HG02870 (cell line): ENCODE data around the gene NPAS4.
A peak's percentile ranks its signal among the peaks of the same experiment; 100 is the strongest.
"Not testable (repeated sequence)": the region's sequence is repeated elsewhere in the genome, so short reads cannot be mapped to it uniquely, and the experiment has no call there.

ENCODE experiments used
- ATAC-seq: cut with Tn5 transposase; IDR thresholded peaks from one replicate; pipeline ENCODE4 v1.9.1; 2021; ENCODE audit warnings: mild to moderate bottlenecking, moderate library complexity; ENCODE audit not compliant: unreplicated experiment

The NPAS4 gene

DNA sequence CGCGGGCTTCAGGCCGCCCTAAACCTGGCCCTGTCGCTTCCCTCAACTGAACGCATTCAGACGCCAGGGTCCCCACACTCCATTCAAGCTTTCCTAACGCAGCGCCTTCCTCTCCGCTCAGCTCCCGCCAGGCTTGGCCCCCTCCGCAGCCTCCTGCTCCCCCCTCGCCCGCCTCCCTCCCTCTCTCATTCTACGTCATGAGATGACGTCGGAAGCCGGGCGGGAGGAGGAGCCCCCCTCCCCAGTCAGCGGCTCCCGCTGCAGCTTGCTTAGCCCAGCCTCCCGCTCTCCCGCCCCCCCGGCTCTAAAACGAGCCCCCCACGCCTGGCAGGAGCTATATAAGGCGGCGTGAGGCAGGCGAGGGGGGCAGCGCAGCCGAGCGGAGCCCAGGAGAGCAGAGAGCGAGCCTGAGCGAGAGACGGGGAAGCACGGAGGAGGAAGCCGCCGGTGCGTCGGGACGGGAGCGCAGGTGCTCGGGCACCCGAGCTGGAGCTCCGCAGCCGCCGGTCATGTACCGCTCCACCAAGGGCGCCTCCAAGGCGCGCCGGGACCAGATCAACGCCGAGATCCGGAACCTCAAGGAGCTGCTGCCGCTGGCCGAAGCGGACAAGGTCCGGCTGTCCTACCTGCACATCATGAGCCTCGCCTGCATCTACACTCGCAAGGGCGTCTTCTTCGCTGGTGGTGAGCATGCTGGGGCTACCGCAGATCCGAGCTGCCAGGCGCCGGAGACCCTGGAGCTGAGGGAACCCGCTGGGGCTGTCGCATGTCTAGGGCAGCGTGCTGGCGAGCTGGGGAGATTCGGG, at the start of gene NPAS4:
Gene NPAS4 (plus strand): TSS at position 365 of the 806 bp plus-strand sequence. CDS start 145 bp downstream, at position 510.
- no peak for ATAC-seq

DNA sequence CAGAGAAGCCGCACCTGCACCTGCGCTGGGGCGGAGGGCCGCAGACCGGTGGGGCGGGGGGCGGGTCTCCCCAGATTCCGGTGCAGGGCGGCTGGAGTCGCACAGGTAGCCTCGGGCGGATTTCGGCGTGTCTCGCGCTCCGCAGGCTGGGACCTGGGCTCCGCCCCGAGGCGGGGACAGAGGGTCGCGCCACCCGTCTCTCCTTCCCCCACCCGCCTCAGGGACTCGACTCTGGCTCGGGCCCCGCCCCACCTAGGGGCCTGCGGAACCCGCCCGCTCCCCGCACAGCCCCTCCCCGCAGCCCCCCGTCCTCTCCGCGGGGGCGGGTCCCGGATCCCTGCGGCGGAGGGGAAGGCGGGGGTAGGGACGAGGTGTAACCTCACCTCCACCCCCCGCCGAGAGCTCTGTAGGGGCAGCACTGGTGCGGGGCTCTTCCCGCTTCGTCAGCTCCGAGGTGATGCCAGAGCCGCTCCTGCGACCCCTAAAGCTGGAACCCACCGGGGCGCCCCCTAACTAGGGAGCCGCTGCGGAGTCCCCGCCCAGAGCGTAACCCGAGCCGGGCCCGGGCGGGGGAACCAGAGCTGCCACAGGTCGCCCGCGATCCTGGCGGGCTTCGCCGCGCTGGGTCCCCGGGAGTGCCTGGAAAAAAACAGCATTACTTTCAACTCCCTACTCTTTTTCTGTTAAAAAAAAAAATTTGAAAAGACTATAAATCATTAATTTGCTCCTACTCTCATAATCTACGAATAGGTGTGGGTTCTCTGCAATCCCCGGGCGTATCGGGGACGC, 49.0 kb upstream of the NPAS4 start, which contains the start of gene SLC29A2:
Gene SLC29A2 (minus strand): TSS at position 134 of the 789 bp plus-strand sequence. CDS start 169 bp downstream, outside the sequence.
- peak; percentile 74 for ATAC-seq

DNA sequence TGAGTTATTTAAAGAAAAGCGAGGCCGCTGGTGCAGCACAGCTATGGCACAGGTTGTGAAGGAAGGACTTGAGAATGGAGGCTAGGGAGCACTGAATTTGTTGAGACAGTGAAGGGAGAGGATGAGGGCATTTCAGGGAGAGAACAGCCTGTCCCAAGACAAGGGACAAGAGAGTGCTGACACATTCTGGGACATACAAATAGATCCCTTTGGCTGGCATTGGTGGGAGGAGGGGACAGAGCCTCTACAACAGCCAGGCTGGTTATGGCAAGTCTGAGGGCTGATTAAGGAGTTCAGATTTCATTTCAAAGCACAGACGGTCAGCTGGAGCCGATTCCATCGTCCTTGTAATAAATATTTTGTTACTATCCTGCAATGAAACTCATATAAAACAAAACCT, 47.6 kb upstream of the NPAS4 start:
- ATAC-seq: no peak

DNA sequence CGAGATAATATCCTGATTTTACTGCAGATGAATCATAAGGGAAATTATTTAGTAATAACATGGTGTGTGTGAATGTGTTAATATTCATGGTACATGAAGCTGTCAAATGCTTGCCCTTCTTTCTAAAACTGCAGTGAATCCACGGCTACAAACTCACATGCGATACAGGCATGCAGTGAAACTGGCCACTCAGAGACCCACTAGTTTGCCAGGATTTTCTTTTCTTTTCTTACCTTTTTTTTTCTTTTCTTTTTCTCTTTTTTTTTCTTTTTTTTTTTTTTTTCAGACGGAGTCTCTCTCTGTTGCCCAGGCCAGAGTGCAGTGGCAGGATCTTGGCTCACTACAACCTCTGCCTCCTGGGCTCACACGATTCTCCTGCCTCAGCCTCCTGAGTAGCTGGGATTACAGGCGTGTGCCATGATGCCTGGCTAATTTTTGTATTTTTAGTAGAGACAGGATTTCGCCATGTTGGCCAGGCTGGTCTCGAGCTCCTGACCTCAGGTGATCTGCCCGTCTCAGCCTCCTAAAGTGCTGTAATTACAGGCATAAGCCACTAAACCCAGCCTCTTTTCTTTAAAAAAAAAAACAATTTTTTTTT, 47.0 kb upstream of the NPAS4 start:
- not testable (repeated sequence) for ATAC-seq

DNA sequence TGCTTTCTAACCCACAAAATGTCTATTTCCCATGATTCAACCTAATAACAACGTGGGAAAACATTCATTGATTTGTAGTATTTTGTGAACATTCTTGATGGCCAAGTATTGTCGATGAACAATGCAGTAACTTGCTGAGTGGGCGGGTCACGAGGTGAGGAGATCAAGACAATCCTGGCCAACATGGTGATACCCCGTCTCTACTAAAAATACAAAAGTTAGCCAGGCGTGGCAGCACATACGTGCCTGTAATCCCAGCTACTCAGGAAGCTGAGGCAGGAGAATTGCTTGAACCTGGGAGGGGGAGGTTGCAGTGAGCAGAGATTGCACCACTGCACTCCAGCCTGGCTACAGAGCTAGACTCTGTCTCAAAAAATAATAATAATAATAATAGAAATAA, 40.6 kb upstream of the NPAS4 start:
- ATAC-seq: not testable (repeated sequence)

DNA sequence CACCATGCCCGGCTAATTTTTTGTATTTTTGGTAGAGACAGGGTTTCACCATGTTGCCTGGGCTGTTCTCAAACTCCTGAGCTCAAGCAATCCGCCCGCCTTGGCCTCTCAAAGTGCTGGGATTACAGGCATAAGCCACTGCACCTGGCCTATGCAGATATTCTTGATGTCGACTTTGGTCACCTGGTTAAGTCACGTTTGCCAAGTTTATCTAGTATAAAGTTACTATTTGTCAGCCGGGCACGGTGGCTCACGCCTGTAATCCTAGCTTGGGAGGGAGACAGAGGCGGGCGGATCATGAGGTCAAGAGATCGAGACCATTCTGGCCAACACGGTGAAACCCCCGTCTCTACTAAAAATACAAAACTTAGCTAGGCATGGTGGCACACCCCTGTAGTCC, 36.5 kb upstream of the NPAS4 start:
- not testable (repeated sequence) for ATAC-seq

DNA sequence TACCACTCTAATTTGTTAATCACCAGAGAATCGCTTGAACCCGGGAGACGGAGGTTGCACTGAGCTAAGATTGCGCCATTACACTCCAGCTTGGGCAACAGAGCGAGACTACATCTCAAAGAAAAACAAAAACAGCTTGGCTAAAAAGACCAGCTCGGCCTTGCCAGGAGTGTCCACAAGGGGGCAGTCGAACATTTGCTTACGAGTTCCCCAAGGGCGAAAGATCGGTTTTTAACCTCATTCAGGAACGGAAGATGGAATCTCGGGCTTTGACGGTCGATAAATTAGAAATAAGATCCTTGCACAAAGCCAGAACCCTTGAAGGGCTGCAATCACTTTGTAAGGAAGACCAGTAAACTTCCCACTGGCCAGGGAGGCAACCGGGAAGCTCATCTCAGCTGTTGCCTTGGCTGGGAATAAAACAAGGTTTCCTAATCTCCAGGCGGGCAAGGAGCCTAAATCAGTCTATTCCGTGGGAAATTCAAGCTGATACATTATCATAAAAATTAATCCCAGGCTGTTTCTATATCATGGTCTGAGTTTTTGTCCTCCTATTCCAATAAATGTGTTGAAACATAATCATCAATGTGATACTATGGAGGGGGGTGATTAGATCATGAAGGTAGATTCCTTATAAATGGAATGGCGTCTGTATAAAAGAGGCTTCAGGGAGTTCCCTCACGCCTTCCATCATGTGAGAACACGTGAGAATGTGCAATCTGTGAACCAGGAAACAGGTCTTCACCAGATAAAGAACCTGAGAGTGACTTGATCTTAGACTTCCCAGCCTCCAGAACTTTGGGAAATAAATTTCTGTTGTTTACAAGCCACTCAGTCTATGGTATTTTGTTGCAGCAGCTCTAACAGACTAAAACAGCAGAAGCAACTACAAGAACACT, 34.4 kb upstream of the NPAS4 start:
- no peak for ATAC-seq

DNA sequence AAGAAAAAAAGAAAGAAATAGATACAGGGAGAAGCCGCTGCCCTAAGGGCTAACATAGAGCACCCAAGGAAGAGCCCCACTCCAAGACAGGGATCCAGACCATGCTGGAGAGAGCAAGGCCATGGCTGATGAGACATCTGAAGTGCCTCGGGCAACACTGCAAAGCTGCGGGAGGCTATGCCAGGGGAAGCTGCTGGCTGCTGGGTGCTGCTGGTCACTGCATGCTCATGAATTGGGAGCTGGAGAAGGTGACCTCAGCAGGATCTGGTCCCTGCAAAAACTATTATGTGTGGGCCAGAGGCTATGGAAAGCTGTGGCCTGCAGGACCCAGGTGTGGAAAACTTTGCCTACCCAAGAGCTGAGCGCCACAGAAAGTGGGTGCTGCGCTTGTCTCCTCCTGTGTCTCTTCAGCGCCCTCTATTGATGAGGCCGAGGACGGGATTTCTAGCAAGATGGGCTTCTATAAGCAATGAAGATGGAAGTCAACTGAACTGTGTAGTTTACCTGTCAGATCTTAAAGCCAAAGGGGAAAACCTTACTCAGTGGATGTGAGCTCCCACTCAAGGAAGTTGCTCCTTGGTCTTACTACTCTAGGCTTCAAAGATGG, 32.0 kb upstream of the NPAS4 start:
- no peak for ATAC-seq

DNA sequence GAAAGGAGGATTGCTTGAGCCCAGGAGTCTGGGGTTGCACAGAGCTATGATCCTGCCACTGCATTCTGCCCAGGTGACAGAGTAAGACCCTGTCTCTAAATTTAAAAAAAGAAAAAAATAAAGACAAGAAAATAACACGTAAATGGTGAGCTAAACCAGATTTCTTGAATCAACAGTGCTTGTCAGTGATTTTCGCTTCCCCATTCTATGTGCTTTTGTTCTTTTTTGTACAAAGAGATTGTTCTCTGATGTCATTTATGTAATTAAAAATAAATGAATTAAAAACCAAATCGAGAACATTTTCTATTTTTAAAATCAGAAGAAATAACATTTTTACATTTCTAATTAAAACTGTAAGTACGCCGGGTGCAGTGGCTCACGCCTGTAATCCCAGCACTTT, 29.5 kb upstream of the NPAS4 start:
- ATAC-seq: no peak

DNA sequence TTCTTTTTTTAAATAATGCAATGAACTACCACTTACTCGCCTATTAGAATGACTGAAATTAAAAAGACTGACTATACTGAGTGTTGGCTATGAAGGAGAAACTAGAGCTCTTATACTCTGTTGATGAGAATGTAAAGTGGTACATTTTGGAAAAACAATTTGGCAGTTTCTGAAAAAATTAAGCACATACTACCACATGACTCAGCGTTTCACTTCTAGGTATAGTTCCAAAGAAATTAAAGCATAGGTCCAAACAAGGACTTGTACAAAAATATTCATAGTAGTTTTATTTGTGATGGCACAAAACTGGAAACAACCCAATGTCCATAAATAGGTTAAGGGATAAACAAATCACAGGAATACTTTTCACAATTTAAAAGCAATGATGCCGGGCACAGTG, 26.9 kb upstream of the NPAS4 start:
- no peak for ATAC-seq

DNA sequence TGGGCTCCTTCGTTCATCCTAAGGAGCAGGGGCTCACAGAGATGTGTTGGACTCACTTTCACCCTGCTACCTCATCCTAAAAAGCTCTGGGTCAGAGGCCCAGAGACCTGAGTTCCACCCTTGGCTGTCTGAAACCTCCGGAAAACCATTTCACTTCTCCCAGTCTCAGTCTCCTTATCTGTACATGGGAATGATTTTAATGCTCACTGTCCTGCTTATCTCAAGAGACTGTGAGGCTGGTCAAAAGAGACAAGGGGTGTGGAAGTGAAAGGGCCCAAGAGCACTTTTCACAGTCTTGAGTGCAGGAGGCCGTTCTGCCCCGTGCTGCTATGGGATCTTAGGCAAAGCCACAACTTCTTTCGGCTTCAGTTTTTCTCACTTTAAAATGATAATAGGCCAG, 13.2 kb upstream of the NPAS4 start:
- ATAC-seq: no peak

DNA sequence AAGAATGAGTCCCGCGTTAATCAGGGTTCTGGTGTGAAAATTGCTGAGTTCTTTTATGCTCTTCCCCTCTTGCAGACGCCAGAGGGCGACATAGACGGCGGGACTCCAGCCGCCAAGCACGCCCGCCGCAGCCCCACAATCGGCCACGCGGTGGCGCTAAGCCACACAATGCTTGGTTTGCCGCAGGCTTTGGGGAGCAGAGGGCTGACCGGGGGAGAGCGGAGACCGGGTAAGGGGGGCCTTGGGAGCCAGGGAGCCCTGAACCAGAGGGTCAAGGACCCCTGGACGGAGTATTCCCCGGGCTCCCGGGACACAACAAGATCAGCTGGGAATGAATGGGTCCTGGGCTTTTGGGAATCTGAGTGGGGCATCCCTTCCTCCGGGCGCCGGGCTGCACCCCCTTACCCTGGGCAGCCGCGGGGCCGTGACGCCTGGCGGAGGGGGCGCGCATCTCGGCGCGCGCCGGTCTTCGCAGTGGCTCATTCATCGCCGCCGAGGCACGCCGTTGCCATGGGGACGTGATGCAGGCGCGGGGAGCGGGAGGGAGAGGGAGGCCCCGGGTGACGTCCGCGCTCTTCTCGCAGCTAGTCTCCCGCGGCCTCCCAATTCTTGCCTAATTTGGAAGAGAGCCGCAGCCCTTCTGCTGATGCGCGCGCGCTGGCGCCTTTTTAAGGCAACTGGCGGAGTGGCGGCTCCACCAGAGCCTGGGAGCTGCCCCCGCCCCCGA, 12.2 kb upstream of the NPAS4 start:
- ATAC-seq: peak; percentile 58

DNA sequence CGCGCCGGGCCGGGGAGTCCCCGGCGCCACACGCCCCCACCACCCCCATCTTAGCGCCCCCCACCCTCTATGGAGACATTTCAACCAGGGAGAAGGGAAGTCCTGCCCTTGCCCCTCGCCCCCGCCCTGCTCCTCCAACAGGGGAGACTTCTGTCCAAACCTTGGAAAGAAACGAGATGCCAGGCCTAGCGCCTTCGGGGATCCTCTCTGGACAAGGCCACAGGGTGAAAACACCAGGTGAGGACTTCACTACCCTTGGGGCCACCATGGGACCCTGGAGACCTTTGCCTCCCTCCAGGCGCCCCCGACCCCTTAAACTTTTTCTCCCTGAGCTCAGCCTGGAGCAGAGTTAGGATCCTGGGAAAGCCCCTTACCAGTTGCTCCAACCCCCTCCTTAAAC, 11.6 kb upstream of the NPAS4 start:
- ATAC-seq: no peak

DNA sequence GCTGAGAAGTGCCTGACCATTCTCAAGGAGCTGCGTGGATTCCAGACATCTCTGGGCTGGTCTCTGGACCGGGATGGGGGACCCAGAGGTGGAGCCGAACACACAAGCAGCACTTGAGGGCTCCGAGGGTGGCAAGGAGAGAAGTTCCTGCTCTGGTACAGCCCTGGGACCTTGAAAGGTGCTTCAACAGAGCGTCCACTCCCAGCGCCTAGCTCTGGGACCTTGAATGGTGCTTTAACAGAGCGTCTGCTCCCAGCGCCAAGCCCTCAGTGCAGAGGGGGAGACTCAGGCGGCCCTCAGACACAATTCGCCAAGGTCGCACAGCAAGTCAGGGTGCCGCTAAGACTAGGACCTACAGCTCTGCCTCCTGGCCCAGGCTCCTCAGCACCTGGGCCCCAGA, 10.6 kb upstream of the NPAS4 start:
- no peak for ATAC-seq

DNA sequence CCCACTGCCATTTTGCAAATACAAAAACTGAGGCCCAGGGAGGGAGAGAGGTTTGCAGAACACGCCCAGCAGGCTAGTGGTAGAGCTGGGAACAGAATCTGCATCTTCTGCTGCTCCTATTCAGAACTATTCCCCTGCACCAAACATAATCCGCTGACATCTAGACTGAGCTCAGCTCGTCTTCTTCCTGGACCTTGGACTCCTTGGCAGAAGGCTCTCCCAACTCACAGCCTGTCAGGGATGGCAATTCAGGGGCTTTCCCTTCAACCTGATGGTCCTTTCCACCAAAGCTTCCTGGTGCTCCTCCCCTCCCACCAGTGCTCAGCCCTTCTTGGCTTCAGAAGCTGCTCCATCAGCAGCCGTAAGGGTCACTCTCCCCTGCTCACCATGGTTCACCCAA, 9.5 kb upstream of the NPAS4 start:
- ATAC-seq: no peak

DNA sequence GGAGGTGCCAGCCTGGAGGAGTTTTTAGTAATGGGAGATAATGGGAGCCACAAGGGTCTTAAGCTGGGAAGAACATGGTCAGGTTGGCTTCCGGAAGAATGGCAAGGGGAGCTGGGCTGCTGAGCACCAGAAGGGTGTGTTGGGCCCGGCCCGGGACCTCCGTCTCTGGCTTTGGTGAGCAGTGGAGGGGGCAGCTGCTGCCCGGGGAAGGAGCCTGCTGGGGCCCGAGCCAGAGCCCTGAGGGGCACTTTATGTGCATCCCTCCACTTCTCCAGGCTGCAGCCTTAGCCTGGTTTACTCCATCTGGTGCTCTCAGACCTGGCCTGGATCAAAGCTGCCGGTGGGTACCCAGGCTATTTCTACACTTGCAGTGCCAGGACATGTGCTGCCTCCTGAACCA, 8.7 kb upstream of the NPAS4 start:
- no peak for ATAC-seq

DNA sequence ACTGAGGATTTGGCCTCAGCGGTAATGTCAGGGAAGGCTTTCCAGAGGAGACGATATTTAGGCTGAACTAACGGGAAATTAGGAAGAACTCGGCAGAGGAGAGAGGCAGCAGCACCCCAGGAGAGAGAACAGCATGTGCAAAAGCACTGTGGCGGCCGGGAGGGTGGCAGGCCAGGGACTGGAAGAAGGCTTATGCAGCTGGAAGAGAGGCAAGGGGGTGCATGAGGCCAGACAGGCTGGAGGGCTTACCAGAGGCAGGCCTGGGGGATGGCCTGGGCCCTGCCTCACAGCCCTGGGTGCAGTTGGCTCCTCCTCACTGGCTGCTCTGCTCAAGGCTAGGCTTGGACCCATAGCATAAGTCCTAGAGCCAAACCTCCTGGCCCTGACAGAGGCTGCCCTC, 7.7 kb upstream of the NPAS4 start:
- ATAC-seq: no peak

DNA sequence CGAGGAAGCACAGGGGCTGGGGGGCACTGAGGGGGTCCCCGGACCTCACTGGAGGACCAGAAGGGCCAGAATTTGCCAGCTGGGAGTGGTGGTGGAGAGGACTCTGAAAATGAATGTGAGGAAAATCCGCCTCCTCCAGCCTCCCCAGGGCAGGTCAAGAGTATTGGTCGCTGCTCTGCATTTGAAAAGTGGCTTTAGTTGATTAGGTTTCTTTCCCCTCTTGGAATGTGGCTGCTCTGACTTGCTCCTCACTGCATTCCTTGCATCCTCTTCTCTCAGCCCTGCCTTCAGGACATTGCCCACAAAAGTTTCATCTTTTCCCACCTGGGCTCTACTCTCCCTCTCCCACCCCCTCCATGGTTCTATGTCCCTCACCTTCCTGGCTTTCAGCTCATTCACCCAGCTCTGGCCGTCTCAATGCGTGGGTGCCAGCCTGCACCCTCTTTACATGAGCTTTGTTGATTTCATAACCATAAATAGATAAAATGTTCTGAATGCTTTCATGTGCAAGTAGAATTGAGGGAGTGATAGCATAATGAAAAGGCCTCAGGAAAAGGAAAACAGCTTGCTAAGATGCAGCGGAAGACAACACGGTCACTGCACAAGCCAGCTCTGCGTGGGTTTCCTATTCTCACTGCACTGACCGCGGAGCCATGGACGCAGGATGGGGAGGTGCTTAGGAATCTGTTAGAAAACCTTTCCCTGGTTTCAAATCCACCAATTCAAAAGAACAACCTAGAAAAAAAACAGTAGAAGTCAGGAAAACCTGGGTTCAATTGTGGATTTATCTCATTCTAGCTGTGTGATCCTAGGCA, 6.5 kb upstream of the NPAS4 start:
- no peak for ATAC-seq

DNA sequence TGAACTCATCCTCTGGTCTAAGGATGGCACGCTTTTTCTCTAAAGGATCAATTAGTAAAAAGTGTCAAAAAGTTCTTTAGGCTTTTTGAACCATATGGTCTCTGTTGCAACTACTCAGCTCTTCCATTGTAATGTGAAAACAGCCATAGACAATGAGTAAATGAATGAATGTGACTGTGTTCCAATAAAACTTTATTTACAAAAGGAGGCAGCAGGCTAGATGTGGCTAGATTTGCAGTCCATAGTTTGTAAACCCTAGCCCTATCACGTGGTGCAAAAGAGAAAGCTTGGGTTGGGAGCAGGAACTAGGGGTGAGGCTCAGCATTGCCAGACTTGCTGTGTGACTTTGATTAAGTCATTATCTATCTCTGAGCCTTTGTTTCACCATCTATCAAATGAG, 5.4 kb upstream of the NPAS4 start:
- no peak for ATAC-seq
